Measurements from ENCODE around the gene CEP152.
A peak's percentile ranks its signal among the peaks of the same experiment; 100 is the strongest.

Gene CEP152

GRCh38 chr15:48722764-48723661, 87.9 kb downstream of the CEP152 start:
- peak; percentile 8 for DNase-seq (ENCODE audit: low read depth)
- TF ChIP-seq, protein P1, sequence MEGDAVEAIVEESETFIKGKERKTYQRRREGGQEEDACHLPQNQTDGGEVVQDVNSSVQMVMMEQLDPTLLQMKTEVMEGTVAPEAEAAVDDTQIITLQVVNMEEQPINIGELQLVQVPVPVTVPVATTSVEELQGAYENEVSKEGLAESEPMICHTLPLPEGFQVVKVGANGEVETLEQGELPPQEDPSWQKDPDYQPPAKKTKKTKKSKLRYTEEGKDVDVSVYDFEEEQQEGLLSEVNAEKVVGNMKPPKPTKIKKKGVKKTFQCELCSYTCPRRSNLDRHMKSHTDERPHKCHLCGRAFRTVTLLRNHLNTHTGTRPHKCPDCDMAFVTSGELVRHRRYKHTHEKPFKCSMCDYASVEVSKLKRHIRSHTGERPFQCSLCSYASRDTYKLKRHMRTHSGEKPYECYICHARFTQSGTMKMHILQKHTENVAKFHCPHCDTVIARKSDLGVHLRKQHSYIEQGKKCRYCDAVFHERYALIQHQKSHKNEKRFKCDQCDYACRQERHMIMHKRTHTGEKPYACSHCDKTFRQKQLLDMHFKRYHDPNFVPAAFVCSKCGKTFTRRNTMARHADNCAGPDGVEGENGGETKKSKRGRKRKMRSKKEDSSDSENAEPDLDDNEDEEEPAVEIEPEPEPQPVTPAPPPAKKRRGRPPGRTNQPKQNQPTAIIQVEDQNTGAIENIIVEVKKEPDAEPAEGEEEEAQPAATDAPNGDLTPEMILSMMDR (IDR thresholded peaks at IDR 0.05; ENCODE audit: low read depth, low read length, missing control alignments) = no peak
- no peak overlapping the region for H3K4me3 ChIP-seq (ENCODE audit: low read depth, low read length)
- in situ Hi-C loops (cut with HindIII; ENCODE audit: low sequenced_read_pairs) = no loop called here

DNA sequence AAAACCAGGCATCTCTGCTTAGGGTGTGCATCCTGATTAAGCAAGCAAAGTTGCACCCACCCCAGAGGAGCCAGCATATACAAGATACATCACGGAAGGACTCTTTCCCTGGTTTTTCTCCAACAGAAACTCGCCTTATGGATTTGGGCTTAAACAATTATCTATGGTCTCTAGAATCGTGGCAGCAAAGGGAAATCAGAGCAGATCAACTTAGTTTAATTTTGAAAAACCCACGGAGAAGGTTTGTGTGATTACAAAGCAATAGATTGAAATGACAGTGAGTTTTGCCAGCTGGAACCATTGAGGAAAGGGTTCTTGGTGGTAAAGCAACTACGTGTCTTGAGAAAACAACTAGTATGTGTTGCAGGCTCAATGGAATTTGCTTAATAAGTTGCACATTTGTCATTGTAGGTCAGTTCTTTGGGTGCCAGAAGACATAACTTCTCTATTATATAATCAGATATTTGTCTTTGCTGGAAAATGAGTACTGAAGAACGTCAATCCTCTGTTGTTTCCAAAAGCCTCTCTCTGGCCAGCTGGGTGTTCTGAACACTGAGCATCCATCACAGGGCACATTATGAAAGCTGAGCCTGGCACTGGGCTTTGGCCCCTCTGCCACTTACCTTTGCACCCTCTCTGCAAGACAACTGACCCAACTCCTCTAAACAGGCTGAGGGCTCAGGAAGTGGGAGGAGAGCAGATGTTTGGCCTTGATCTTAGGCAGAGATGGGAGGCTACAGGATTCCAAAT, 89.6 kb downstream of the CEP152 start:
- TF ChIP-seq, protein P1 (IDR thresholded peaks at IDR 0.05; ENCODE audit: low read depth, low read length, missing control alignments) = no peak
- DNase-seq (ENCODE audit: low read depth) = no peak
- no peak overlapping the region for H3K4me3 ChIP-seq (ENCODE audit: low read depth, low read length)
- in situ Hi-C loops (cut with HindIII; ENCODE audit: low sequenced_read_pairs) = no loop called here

DNA sequence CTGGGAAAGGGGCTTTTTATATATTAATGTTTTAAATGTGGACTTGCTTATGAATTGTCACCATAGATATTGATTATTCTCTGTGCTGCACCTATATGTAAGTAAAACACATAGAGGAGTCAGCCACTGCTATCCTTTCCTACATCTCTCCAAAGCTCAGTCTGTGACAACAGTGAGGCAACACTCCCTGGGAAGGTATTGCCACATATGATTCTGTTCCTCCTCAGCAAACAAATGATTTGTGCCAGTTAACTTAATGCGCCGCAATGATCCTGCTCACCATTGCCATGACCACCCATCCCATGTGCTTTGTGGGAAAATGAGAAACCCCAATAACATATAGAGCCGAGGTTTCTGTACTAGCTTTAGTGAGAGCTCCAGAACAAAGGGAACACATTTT, 90.2 kb downstream of the CEP152 start:
- H3K4me3 ChIP-seq (ENCODE audit: low read depth, low read length) = no peak overlapping the region
- DNase-seq (ENCODE audit: low read depth) = no peak
- TF ChIP-seq, protein P1 (IDR thresholded peaks at IDR 0.05; ENCODE audit: low read depth, low read length, missing control alignments) = no peak
- in situ Hi-C loops (cut with HindIII; ENCODE audit: low sequenced_read_pairs) = no loop called here

- DNase-seq (ENCODE audit: low read depth) = no peak
Measured at GRCh38 chr15:48719668-48720067, 91.2 kb downstream of the CEP152 start.

DNA sequence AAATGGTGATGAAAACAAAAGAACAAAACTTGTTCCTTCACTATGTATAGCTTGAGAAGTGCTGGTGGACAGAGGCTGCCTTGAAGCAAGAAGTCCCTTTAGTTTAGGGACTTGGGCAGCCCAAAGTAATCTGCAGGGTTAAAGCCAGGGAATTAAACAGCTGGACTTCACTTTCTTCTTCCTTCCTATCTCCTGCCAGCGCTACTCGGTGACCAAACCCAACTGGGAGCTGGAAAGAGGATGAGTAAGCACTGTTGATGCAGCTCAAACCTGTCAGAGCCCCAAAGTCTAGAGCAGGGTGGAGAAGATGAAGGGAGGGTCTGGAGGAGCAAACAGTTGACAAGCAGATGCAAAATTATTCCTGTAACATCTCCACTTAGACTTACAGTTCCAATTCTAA, 92.2 kb downstream of the CEP152 start:
- no peak overlapping the region for H3K4me3 ChIP-seq (ENCODE audit: low read depth, low read length)
- TF ChIP-seq, protein P1 (IDR thresholded peaks at IDR 0.05; ENCODE audit: low read depth, low read length, missing control alignments) = no peak
- in situ Hi-C loops (cut with HindIII; ENCODE audit: low sequenced_read_pairs) = no loop called here
- DNase-seq (ENCODE audit: low read depth) = no peak

More at GRCh38 chr15:48719668-48720067, 91.2 kb downstream of the CEP152 start:
- H3K4me3 ChIP-seq (ENCODE audit: low read depth, low read length) = no peak overlapping the region
- in situ Hi-C loops (cut with HindIII; ENCODE audit: low sequenced_read_pairs) = no loop called here
- TF ChIP-seq, protein P1 (IDR thresholded peaks at IDR 0.05; ENCODE audit: low read depth, low read length, missing control alignments) = no peak

DNA sequence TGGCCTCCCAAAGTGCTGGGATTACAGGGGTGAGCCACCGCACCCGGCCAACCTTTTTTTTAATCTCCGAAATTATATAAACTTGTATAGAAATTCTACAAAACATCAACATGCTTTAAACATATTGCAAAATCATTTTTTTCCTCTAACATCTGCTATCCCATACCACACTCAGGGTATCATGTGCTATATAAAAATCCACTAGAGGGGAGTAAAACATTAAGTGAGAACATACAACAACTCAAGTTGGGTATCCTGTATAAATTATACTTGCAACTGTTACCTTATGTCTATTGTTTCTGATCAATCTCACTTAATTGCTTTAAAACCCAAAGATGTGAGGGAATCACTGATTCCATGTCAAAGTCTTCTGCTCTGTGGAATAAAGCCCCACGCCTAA, 93.4 kb downstream of the CEP152 start:
- TF ChIP-seq, protein P1 (IDR thresholded peaks at IDR 0.05; ENCODE audit: low read depth, low read length, missing control alignments) = no peak
- no peak overlapping the region for H3K4me3 ChIP-seq (ENCODE audit: low read depth, low read length)
- in situ Hi-C loops (cut with HindIII; ENCODE audit: low sequenced_read_pairs) = no loop called here
- no peak for DNase-seq (ENCODE audit: low read depth)

Measured in astrocyte of the cerebellum (primary cell).